Right kidney (tissue), 1 donor: Measurements from ENCODE around the gene SUGP1.

Source experiments
- DNase-seq: peaks from one replicate; pipeline ENCODE4 v3.0.0-alpha.2; 2016

The SUGP1 gene

GRCh38 chr19:19303411-19303810 is 16.9 kb downstream of the SUGP1 start:
- DNase-seq: no peak

- no peak for DNase-seq
These were observed 19.7 kb downstream of the SUGP1 start for GRCh38 chr19:19300613-19301012.

- no peak for DNase-seq
These were observed 22.6 kb downstream of the SUGP1 start for GRCh38 chr19:19297759-19298158.

- DNase-seq: no peak
These were observed 23.2 kb downstream of the SUGP1 start for GRCh38 chr19:19296953-19297689.

- no peak for DNase-seq
These were observed 25.4 kb downstream of the SUGP1 start for GRCh38 chr19:19294914-19295313.

GRCh38 chr19:19292607-19293006 is 27.7 kb downstream of the SUGP1 start:
- no peak for DNase-seq

GRCh38 chr19:19285686-19286085 is 34.6 kb downstream of the SUGP1 start:
- DNase-seq: no peak

GRCh38 chr19:19280561-19280960 is 39.7 kb downstream of the SUGP1 start:
- DNase-seq: no peak

- DNase-seq: no peak
These were observed 40.5 kb downstream of the SUGP1 start for GRCh38 chr19:19279853-19280252.

GRCh38 chr19:19279062-19279612 is 41.2 kb downstream of the SUGP1 start:
- DNase-seq: no peak

- no peak for DNase-seq
These were observed 42.0 kb downstream of the SUGP1 start for GRCh38 chr19:19278315-19278714.

- DNase-seq: no peak
These were observed 43.5 kb downstream of the SUGP1 start for GRCh38 chr19:19276851-19277250.

- DNase-seq: no peak
These were observed 43.9 kb downstream of the SUGP1 start for GRCh38 chr19:19276386-19276785.

- no peak for DNase-seq
These were observed 45.4 kb downstream of the SUGP1 start for GRCh38 chr19:19274716-19275565.

- DNase-seq: no peak
These were observed 46.2 kb downstream of the SUGP1 start for GRCh38 chr19:19274146-19274545.

- DNase-seq: no peak
These were observed 48.3 kb downstream of the SUGP1 start for GRCh38 chr19:19271828-19272599.

GRCh38 chr19:19270749-19271571 is 49.3 kb downstream of the SUGP1 start:
- no peak for DNase-seq

- no peak for DNase-seq
These were observed 50.2 kb downstream of the SUGP1 start for GRCh38 chr19:19269952-19270694.

- no peak for DNase-seq
These were observed 51.6 kb downstream of the SUGP1 start for GRCh38 chr19:19268453-19269385.

- DNase-seq: no peak
These were observed 53.0 kb downstream of the SUGP1 start for GRCh38 chr19:19267305-19267704.
